Transverse colon (tissue), 4 donors: ENCODE results near the gene CLDN18. TPM values are rescaled to one million over a fixed set of nuclear protein-coding genes. Genes with fewer than 3 reads are reported as not detected.

ENCODE experiments used
- DNase-seq: peaks from one replicate; pipeline ENCODE4 v3.0.0-alpha.2; 2019
- H3K27ac ChIP-seq, 4 donors: fragments of 200-600 bp; sonication (generic); 2 replicates each; pipeline ENCODE4 v1.5.1; 2016 to 2018; ENCODE audit warnings: inconsistent platforms in 4 of 4
- H3K27me3 ChIP-seq: fragments of 200-600 bp; sonication (generic); 2 replicates; pipeline ENCODE4 v1.5.1; 2017; ENCODE audit warnings: inconsistent platforms
- H3K36me3 ChIP-seq, 4 donors: fragments of 200-600 bp; sonication (generic); 2 replicates each; pipeline ENCODE4 v1.5.1; 2017 to 2019; ENCODE audit warnings: inconsistent platforms in 4 of 4
- H3K4me1 ChIP-seq, 4 donors: fragments of 200-600 bp; sonication (generic); 2 replicates each; pipeline ENCODE4 v1.5.1; 2017 to 2020; ENCODE audit warnings: inconsistent platforms in 4 of 4
- H3K4me3 ChIP-seq, 4 donors: fragments of 200-600 bp; sonication (generic); 1 replicate in 1 of 4; 2 replicates in 3 of 4; pipeline versions ENCODE4 v1.5.1 to v1.6.1; 2017 to 2019; ENCODE audit warnings: inconsistent platforms in 4 of 4
- H3K9me3 ChIP-seq, 2 donors: fragments of 200-600 bp; sonication (generic); 2 replicates each; pipeline ENCODE4 v1.5.1; 2017 to 2019; ENCODE audit warnings: inconsistent platforms in 2 of 2
- CTCF ChIP-seq, 5 experiments: fragments of 200-600 bp in 3 of 5; fragments of 450-650 bp in 2 of 5; sonication (generic) in 3 of 5; IDR thresholded peaks; 1 replicate in 2 of 5; 2 replicates in 3 of 5; pipeline ENCODE4 v1.5.1; 2016 to 2017; ENCODE audit warnings: antibody characterized with exemption in 5 of 5, inconsistent platforms in 3 of 5, mild to moderate bottlenecking in 2 of 5, moderate library complexity in 1 of 5
- EP300 ChIP-seq: sonication (generic); formaldehyde crosslinking; IDR thresholded peaks from one replicate; pipeline ENCODE4 v1.6.1; 2017; ENCODE audit warnings: antibody characterized with exemption, low read depth
- POLR2A ChIP-seq: fragments of 450-650 bp; IDR thresholded peaks from one replicate; pipeline ENCODE4 v1.6.1; 2016; ENCODE audit warnings: antibody characterized with exemption, mild to moderate bottlenecking, moderate library complexity
- POLR2AphosphoS5 ChIP-seq, 3 donors: sonication (generic); formaldehyde crosslinking; IDR thresholded peaks; one replicate each; pipeline ENCODE4 v1.6.1; 2016; ENCODE audit warnings: antibody characterized with exemption in 3 of 3
- WGBS, 2 donors: methylation state at CpG; one replicate each; pipeline ENCODE4 v1.1.5; 2018; ENCODE audit warnings: low coverage in 1 of 2; 5-methylcytosine and 5-hydroxymethylcytosine counted together
- in situ Hi-C, 4 donors: fragments of 200-750 bp; cut with MboI; loops; one replicate each; pipeline versions ENCODE4 v1.15.0 to v1.15.1; 2017; ENCODE audit warnings: low sequenced_read_pairs in 3 of 4, low pct_ligation_motif_present in 1 of 4, low pct_unique_long_range_greater_than_20kb in 1 of 4
- intact Hi-C: fragments of 100-400 bp; cut with DNase I; formaldehyde crosslinking; loops from one replicate; pipeline ENCODE4 v1.15.1; 2023; ENCODE audit warnings: low total_unique reads
- total RNA-seq, 4 donors: library from RNA; depleted of rRNA; stranded (reverse); fragments of >200 nt; gene quantifications; one replicate each; pipeline ENCODE4 v1.1.0, GENCODE V29; 2016

Gene CLDN18
- total RNA-seq, 4 donors from 2014 or later: not detected

GRCh38 chr3:138016065-138016464 lies 6.1 kb downstream of the CLDN18 start:
- intact Hi-C loops (no loop called here), in situ Hi-C loops (no loop called here)
- WGBS, 2 donors: 85 to 94% methylated on average over 2 of the region's 2 CpGs
- H3K4me1 ChIP-seq: no peaks in the 10 kb centered on the region
- no peaks in the 10 kb centered on the region for H3K27me3 ChIP-seq
- DNase-seq: no peak
- H3K9me3 ChIP-seq: no peaks in the 10 kb centered on the region
- no peak overlapping the region for H3K27ac ChIP-seq
- no peaks in the 10 kb centered on the region for H3K36me3 ChIP-seq
- no peak for TF ChIP-seq CTCF (IDR thresholded peaks at IDR 0.05)
- TF ChIP-seq EP300: no peak
- TF ChIP-seq POLR2A: no peak
- no peak for TF ChIP-seq POLR2AphosphoS5 (IDR thresholded peaks at IDR 0.05)
- H3K4me3 ChIP-seq: no peak overlapping the region

- no peak for TF ChIP-seq POLR2A
- TF ChIP-seq POLR2AphosphoS5 (IDR thresholded peaks at IDR 0.05): no peak
- TF ChIP-seq EP300: no peak
- no peak for TF ChIP-seq CTCF (IDR thresholded peaks at IDR 0.05)
- 81 to 85% methylated on average over 3 of the region's 3 CpGs for WGBS, 2 donors
- no peaks in the 10 kb centered on the region for H3K36me3 ChIP-seq
- H3K27me3 ChIP-seq: no peaks in the 10 kb centered on the region
- intact Hi-C loops (no loop called here), in situ Hi-C loops (no loop called here)
- no peak for DNase-seq
- H3K4me3 ChIP-seq: no peak overlapping the region
- no peak overlapping the region for H3K27ac ChIP-seq
- H3K9me3 ChIP-seq: no peaks in the 10 kb centered on the region
- H3K4me1 ChIP-seq: no peaks in the 10 kb centered on the region
Observed at GRCh38 chr3:138019281-138020069, 9.5 kb downstream of the CLDN18 start.

GRCh38 chr3:138023754-138024153 lies 13.8 kb downstream of the CLDN18 start:
- H3K4me1 ChIP-seq: no peaks in the 10 kb centered on the region
- no peaks in the 10 kb centered on the region for H3K36me3 ChIP-seq
- H3K27ac ChIP-seq: no peak overlapping the region
- in situ Hi-C loops (no loop called here), intact Hi-C loops (no loop called here)
- TF ChIP-seq EP300 (no peak), POLR2AphosphoS5 (IDR thresholded peaks at IDR 0.05) (no peak), POLR2A (no peak), CTCF (IDR thresholded peaks at IDR 0.05) (no peak)
- H3K4me3 ChIP-seq: no peak overlapping the region
- 86 to 91% methylated on average over 2 to 4 of the region's 4 CpGs for WGBS, 2 donors
- H3K9me3 ChIP-seq: no peaks in the 10 kb centered on the region
- DNase-seq: no peak
- H3K27me3 ChIP-seq: no peaks in the 10 kb centered on the region

GRCh38 chr3:138025553-138025952 lies 15.6 kb downstream of the CLDN18 start:
- no peak for DNase-seq
- H3K4me1 ChIP-seq: no peaks in the 10 kb centered on the region
- no peak overlapping the region for H3K27ac ChIP-seq
- H3K36me3 ChIP-seq: no peaks in the 10 kb centered on the region
- H3K9me3 ChIP-seq: no peaks in the 10 kb centered on the region
- TF ChIP-seq POLR2AphosphoS5 (IDR thresholded peaks at IDR 0.05): no peak
- no peak for TF ChIP-seq POLR2A
- TF ChIP-seq EP300: no peak
- no peak for TF ChIP-seq CTCF (IDR thresholded peaks at IDR 0.05)
- in situ Hi-C loops (no loop called here), intact Hi-C loops (no loop called here)
- H3K4me3 ChIP-seq: no peak overlapping the region
- H3K27me3 ChIP-seq: no peaks in the 10 kb centered on the region
